GM06990 (cell line): ENCODE measurements around the gene ACYP1.

Source experiments
- DNase-seq: peaks from one replicate; pipeline ENCODE4 v3.0.0-alpha.2; 2011; ENCODE audit not compliant: insufficient read length; ENCODE audit errors: extremely low read depth
- H3K27me3 ChIP-seq: replicated peaks from 2 replicates; pipeline ENCODE4 v1.6.0; 2011; ENCODE audit warnings: low read length; ENCODE audit not compliant: control insufficient read depth, insufficient read depth
- H3K36me3 ChIP-seq: 2 replicates; pipeline ENCODE4 v1.5.1; 2011; ENCODE audit warnings: low read length; ENCODE audit not compliant: control insufficient read depth, insufficient read depth
- H3K4me3 ChIP-seq: replicated peaks from 2 replicates; pipeline ENCODE4 v1.5.1; 2011; ENCODE audit warnings: low read depth, mild to moderate bottlenecking, control low read depth, low read length
- TF ChIP-seq, protein P1 (sequence below): IDR thresholded peaks from 2 replicates; pipeline ENCODE4 v1.5.1; 2011; ENCODE audit warnings: low read length, control low read depth, mild to moderate bottlenecking, inconsistent platforms; ENCODE audit not compliant: insufficient read depth, poor library complexity, severe bottlenecking

The ACYP1 gene

DNA sequence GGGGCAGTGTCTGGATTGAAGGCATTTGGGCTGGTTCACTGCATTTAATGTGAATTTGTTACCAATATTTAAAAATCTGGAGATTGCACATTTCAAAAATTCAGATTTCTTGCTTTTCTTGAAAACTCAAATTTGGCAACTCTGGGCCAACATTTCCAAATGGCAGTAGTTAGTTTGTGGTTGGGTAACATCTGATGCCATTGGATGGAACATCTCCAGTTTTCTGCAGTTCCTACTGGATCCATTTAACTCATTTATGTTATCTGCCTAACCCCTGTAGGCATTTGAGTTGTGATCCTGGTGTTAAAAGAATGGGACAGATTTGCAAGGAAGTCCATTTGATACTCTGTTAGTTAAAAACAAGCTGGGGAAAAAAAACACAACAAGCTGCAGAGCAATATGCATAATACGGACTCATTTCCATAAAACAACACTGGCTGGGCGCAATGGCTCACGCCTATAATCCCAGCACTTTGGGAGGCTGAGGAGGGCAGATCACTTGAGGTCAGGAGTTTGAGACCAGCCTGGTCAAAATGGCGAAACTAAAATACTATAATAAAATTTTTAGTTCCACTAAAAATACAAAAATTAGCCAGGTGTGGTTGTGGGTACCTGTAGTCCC is 53.2 kb downstream of the ACYP1 start:
- Histone ChIP-seq H3K4me3 (no peak overlapping the region), H3K36me3 (peaks cover 21% of the 10 kb centered on the region), H3K27me3 (no peaks in the 10 kb centered on the region)
- TF ChIP-seq, protein P1, sequence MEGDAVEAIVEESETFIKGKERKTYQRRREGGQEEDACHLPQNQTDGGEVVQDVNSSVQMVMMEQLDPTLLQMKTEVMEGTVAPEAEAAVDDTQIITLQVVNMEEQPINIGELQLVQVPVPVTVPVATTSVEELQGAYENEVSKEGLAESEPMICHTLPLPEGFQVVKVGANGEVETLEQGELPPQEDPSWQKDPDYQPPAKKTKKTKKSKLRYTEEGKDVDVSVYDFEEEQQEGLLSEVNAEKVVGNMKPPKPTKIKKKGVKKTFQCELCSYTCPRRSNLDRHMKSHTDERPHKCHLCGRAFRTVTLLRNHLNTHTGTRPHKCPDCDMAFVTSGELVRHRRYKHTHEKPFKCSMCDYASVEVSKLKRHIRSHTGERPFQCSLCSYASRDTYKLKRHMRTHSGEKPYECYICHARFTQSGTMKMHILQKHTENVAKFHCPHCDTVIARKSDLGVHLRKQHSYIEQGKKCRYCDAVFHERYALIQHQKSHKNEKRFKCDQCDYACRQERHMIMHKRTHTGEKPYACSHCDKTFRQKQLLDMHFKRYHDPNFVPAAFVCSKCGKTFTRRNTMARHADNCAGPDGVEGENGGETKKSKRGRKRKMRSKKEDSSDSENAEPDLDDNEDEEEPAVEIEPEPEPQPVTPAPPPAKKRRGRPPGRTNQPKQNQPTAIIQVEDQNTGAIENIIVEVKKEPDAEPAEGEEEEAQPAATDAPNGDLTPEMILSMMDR: no peak
- no peak for DNase-seq

DNA sequence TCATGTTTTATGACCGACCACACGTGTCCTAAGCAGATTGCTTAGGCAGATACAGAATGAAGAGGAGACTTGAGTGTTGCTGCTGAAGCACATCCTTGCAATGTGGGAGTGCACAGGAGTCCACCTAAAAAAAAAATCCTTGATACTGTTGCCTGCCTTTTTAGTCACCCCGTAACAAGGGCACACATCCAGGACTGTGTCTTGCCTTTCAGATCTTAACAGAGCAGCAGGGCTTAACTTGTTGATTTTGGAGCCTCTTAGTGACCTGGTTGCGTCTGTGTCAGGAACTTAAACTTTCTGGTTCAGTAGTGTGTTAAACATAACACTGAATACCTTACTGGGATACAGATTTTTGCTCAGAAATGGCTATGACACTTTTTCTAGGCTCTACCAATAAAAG is 54.6 kb downstream of the ACYP1 start:
- peaks cover 19% of the 10 kb centered on the region for H3K36me3 ChIP-seq
- DNase-seq: no peak
- no peaks in the 10 kb centered on the region for H3K27me3 ChIP-seq
- H3K4me3 ChIP-seq: no peak overlapping the region
- TF ChIP-seq, protein P1: no peak

DNA sequence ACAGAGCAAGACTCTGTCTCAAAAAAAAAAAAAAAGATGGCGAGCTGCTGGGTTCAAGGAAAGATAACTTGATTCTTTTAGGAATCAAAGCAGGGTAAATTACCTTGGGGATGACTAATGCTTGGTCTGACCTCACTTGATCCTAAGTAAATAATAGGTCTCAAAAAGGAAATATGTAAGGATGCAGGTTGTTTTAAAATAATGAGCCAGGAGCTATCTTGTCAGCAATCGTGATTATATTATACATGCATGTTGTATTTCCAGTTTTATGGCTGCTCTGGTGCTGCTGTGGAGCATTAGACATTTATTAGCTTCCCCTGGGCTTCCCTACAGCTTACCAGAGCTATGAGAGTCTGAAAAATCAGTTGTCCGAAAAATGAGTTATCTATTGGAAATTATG is 58.5 kb downstream of the ACYP1 start:
- H3K36me3 ChIP-seq: peaks cover 18% of the 10 kb centered on the region
- H3K27me3 ChIP-seq: no peaks in the 10 kb centered on the region
- no peak overlapping the region for H3K4me3 ChIP-seq
- TF ChIP-seq, protein P1: no peak
- DNase-seq: no peak

DNA sequence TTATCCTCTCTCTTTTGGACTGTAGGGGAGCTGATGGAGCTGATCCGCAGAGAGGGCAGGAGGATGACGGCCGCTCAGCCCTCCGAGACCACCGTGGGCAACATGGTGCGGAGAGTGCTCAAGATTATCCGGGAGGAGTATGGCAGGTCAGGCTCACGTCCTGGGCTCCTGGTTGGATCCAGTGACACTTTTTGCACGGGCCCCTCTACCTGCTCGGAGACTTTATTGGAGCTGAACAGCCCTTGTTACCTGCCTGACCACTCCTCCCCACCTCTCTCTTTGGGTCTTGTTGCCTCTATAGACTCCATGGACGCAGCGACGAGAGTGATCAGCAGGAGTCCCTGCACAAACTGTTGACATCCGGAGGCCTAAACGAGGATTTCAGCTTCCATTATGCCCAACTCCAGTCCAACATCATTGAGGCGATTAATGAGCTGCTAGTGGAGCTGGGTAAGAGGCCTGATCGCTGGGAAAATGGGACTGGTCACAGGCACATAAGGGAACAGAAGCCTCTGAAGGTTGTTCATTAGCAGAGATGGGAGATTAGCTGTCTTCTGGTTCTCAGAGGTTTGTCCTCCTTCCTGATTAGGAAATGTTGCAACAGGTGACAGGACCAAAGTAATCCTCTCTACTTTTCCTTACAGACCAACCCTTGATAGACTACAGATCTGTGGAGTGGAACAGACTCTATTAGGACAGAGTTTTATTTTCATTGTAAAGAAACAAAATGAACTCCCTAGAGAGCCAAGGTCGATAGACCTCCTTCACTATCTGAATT is 60.4 kb downstream of the ACYP1 start:
- Histone ChIP-seq H3K4me3 (peak overlapping the region; percentile 95), H3K36me3 (peaks cover 9% of the 10 kb centered on the region), H3K27me3 (no peaks in the 10 kb centered on the region)
- TF ChIP-seq, protein P1: no peak
- no peak for DNase-seq
